Panc1 (cell line): ENCODE results near the gene GSTK1.

Experiments
- POLR2AphosphoS5 ChIP-seq: IDR thresholded peaks from 2 replicates; pipeline ENCODE4 v1.6.1; 2012; ENCODE audit warnings: mild to moderate bottlenecking, low read depth, low read length, moderate library complexity
- SIN3A ChIP-seq: IDR thresholded peaks from 2 replicates; pipeline ENCODE4 v1.6.1; 2012; ENCODE audit warnings: low read depth, mild to moderate bottlenecking, low read length, moderate library complexity, borderline replicate concordance; ENCODE audit not compliant: insufficient read depth
- TCF7L2 ChIP-seq: IDR thresholded peaks from 2 replicates; pipeline ENCODE4 v1.6.1; 2011; ENCODE audit warnings: mild to moderate bottlenecking, low read depth, low read length, inconsistent platforms
- TF ChIP-seq, protein P1 (sequence below): fragments of 450-650 bp; IDR thresholded peaks from 2 replicates; pipeline ENCODE4 v1.5.1; 2017; ENCODE audit warnings: mild to moderate bottlenecking
- TF ChIP-seq, protein P2 (sequence below), 2 experiments: IDR thresholded peaks; 2 replicates each; pipeline ENCODE4 v1.6.1; 2011 to 2012; ENCODE audit warnings: low read depth in 2 of 2, control low read depth in 1 of 2, low read length in 1 of 2, mild to moderate bottlenecking in 1 of 2, moderate library complexity in 1 of 2; ENCODE audit not compliant: insufficient read depth in 1 of 2

DNA sequence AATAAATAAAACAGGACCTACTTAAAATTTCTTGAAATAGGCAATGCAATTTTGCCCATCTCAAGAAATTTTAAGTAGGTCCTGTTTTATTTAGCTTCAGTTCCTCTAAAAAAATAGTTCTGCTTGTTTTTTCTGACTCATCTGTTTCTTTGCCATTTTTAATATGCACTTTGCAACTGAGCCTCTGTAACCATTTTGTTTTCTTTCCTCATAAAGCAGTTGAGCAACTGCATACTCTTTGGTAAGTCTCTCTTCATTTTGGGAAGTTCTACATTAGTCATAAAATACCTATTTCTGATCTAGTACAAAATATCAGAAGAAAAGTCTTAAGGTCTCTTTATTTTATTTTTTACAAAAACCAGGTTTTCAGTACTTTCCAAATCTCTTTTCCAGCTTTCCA is 23.4 kb upstream of the GSTK1 start:
- TF ChIP-seq POLR2AphosphoS5 (no peak), SIN3A (no peak), TCF7L2 (no peak)
- TF ChIP-seq, protein P1, sequence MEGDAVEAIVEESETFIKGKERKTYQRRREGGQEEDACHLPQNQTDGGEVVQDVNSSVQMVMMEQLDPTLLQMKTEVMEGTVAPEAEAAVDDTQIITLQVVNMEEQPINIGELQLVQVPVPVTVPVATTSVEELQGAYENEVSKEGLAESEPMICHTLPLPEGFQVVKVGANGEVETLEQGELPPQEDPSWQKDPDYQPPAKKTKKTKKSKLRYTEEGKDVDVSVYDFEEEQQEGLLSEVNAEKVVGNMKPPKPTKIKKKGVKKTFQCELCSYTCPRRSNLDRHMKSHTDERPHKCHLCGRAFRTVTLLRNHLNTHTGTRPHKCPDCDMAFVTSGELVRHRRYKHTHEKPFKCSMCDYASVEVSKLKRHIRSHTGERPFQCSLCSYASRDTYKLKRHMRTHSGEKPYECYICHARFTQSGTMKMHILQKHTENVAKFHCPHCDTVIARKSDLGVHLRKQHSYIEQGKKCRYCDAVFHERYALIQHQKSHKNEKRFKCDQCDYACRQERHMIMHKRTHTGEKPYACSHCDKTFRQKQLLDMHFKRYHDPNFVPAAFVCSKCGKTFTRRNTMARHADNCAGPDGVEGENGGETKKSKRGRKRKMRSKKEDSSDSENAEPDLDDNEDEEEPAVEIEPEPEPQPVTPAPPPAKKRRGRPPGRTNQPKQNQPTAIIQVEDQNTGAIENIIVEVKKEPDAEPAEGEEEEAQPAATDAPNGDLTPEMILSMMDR = no peak
- TF ChIP-seq, protein P2, sequence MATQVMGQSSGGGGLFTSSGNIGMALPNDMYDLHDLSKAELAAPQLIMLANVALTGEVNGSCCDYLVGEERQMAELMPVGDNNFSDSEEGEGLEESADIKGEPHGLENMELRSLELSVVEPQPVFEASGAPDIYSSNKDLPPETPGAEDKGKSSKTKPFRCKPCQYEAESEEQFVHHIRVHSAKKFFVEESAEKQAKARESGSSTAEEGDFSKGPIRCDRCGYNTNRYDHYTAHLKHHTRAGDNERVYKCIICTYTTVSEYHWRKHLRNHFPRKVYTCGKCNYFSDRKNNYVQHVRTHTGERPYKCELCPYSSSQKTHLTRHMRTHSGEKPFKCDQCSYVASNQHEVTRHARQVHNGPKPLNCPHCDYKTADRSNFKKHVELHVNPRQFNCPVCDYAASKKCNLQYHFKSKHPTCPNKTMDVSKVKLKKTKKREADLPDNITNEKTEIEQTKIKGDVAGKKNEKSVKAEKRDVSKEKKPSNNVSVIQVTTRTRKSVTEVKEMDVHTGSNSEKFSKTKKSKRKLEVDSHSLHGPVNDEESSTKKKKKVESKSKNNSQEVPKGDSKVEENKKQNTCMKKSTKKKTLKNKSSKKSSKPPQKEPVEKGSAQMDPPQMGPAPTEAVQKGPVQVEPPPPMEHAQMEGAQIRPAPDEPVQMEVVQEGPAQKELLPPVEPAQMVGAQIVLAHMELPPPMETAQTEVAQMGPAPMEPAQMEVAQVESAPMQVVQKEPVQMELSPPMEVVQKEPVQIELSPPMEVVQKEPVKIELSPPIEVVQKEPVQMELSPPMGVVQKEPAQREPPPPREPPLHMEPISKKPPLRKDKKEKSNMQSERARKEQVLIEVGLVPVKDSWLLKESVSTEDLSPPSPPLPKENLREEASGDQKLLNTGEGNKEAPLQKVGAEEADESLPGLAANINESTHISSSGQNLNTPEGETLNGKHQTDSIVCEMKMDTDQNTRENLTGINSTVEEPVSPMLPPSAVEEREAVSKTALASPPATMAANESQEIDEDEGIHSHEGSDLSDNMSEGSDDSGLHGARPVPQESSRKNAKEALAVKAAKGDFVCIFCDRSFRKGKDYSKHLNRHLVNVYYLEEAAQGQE (IDR thresholded peaks at IDR 0.05; ENCODE audit: insufficient read depth in 1 of 2, low read depth in 2 of 2, low read length in 1 of 2) = no peak
